ENCODE results near the gene ALPK1.

Gene ALPK1

DNA sequence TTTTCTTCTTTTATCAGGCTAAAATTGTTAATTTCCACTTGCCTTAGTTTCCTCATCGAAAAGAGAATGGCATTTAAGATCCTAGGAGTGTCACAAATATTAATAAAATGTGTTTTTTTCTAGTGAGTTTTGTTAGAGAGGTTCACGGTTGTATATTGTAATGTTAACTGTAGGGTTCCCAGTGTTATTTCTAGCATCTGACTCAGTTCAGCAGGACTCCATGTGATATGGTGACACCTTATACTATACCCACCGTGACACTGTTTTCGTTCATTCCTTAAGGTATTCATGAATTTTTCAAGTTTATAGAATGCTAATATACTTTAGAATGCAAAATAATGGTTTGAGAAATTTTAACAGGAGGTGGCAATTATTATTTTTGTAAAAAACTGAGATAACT, 128.7 kb downstream of the ALPK1 start:
- H2BK12ac ChIP-seq (ENCODE audit: low read length in 2 of 2): no peak overlapping the region
- H3K79me1 ChIP-seq (replicated peaks; ENCODE audit: low read length, poor library complexity, severe bottlenecking): no peaks in the 10 kb centered on the region
- no peak overlapping the region for H3K4ac ChIP-seq (ENCODE audit: low read depth in 1 of 2, low read length in 2 of 2)
- whole genome bisulfite sequencing: 86% methylated on average over 2 of the region's 4 CpGs
- H3K9me3 ChIP-seq (ENCODE audit: control insufficient read depth, low read length): no peaks in the 10 kb centered on the region
- no peak overlapping the region for H2BK5ac ChIP-seq (ENCODE audit: low read depth, low read length, poor library complexity, severe bottlenecking)
- no peak overlapping the region for H3K4me3 ChIP-seq (ENCODE audit: insufficient read depth in 1 of 2, low read depth in 1 of 2, low read length in 2 of 2)
- H2BK15ac ChIP-seq (ENCODE audit: low read depth, poor library complexity, severe bottlenecking): no peak overlapping the region
- no peak overlapping the region for H3K9ac ChIP-seq (ENCODE audit: low read length)
- H2AFZ ChIP-seq (ENCODE audit: low read depth, low read length): no peak overlapping the region
- H4K8ac ChIP-seq (ENCODE audit: low read length): no peak overlapping the region
- no peak overlapping the region for H2BK120ac ChIP-seq (ENCODE audit: low read depth, low read length)
- no peak overlapping the region for H3K18ac ChIP-seq (ENCODE audit: low read depth in 1 of 2, low read length in 2 of 2)
- no peaks in the 10 kb centered on the region for H3K27me3 ChIP-seq (ENCODE audit: control insufficient read depth in 1 of 2, insufficient read depth in 1 of 2, low read length in 2 of 2)
- H3K27ac ChIP-seq (ENCODE audit: low read length, poor library complexity, severe bottlenecking): no peak overlapping the region
- H3K23ac ChIP-seq (ENCODE audit: low read length in 2 of 2): no peak overlapping the region
- no peak overlapping the region for H3K14ac ChIP-seq (ENCODE audit: low read length in 2 of 2)
- peaks cover 3 to 37% of the 10 kb centered on the region in 2 experiments for H3K36me3 ChIP-seq (ENCODE audit: control insufficient read depth in 1 of 2, insufficient read depth in 2 of 2, low read depth in 1 of 2, low read length in 2 of 2)
- no peak overlapping the region for H2AK5ac ChIP-seq (ENCODE audit: low read length, severe bottlenecking)
- H4K91ac ChIP-seq (ENCODE audit: low read length): no peak overlapping the region
- H3K4me2 ChIP-seq (ENCODE audit: low read length, poor library complexity, severe bottlenecking): no peak overlapping the region
- H3K4me1 ChIP-seq (ENCODE audit: control insufficient read depth, insufficient read depth, low read depth, low read length): no peaks in the 10 kb centered on the region
- no peak for DNase-seq

DNA sequence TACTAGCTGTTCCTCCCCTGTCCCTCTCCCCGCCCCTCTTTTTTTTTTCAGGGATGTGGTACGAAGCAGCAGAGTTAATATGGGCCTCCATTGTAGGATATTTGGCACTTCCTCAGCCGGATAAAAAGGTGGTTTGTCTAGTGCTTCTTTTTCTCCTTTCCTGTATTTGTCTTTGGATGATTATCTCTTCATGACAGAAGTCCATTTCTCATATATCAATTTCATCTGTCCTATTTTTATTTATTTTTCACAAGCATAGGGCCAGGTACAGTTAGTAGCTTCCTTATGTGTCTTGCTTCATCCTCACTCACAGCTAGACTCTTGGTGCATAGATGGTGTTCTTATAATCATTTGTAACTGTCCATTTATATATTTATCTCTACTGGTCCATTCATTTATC, 129.2 kb downstream of the ALPK1 start:
- H2BK12ac ChIP-seq (ENCODE audit: low read length in 2 of 2): no peak overlapping the region
- no peak overlapping the region for H4K91ac ChIP-seq (ENCODE audit: low read length)
- H2BK120ac ChIP-seq (ENCODE audit: low read depth, low read length): no peak overlapping the region
- no peak overlapping the region for H3K27ac ChIP-seq (ENCODE audit: low read length, poor library complexity, severe bottlenecking)
- H3K4me3 ChIP-seq (ENCODE audit: insufficient read depth in 1 of 2, low read depth in 1 of 2, low read length in 2 of 2): no peak overlapping the region
- DNase-seq: no peak
- WGBS: no CpG with 5 or more reads among the region's 3 CpGs
- H3K14ac ChIP-seq (ENCODE audit: low read length in 2 of 2): no peak overlapping the region
- H3K27me3 ChIP-seq (ENCODE audit: control insufficient read depth in 1 of 2, insufficient read depth in 1 of 2, low read length in 2 of 2): no peaks in the 10 kb centered on the region
- H3K23ac ChIP-seq (ENCODE audit: low read length in 2 of 2): no peak overlapping the region
- no peaks in the 10 kb centered on the region for H3K9me3 ChIP-seq (ENCODE audit: control insufficient read depth, low read length)
- H2BK15ac ChIP-seq (ENCODE audit: low read depth, poor library complexity, severe bottlenecking): no peak overlapping the region
- no peak overlapping the region for H2AK5ac ChIP-seq (ENCODE audit: low read length, severe bottlenecking)
- H4K8ac ChIP-seq (ENCODE audit: low read length): no peak overlapping the region
- H3K36me3 ChIP-seq (ENCODE audit: control insufficient read depth in 1 of 2, insufficient read depth in 2 of 2, low read depth in 1 of 2, low read length in 2 of 2): peaks cover 3 to 39% of the 10 kb centered on the region in 2 experiments
- no peak overlapping the region for H3K4me2 ChIP-seq (ENCODE audit: low read length, poor library complexity, severe bottlenecking)
- no peak overlapping the region for H3K18ac ChIP-seq (ENCODE audit: low read depth in 1 of 2, low read length in 2 of 2)
- no peaks in the 10 kb centered on the region for H3K79me1 ChIP-seq (replicated peaks; ENCODE audit: low read length, poor library complexity, severe bottlenecking)
- H2AFZ ChIP-seq (ENCODE audit: low read depth, low read length): no peak overlapping the region
- H2BK5ac ChIP-seq (ENCODE audit: low read depth, low read length, poor library complexity, severe bottlenecking): no peak overlapping the region
- H3K4me1 ChIP-seq (ENCODE audit: control insufficient read depth, insufficient read depth, low read depth, low read length): no peaks in the 10 kb centered on the region
- H3K9ac ChIP-seq (ENCODE audit: low read length): no peak overlapping the region
- H3K4ac ChIP-seq (ENCODE audit: low read depth in 1 of 2, low read length in 2 of 2): no peak overlapping the region

DNA sequence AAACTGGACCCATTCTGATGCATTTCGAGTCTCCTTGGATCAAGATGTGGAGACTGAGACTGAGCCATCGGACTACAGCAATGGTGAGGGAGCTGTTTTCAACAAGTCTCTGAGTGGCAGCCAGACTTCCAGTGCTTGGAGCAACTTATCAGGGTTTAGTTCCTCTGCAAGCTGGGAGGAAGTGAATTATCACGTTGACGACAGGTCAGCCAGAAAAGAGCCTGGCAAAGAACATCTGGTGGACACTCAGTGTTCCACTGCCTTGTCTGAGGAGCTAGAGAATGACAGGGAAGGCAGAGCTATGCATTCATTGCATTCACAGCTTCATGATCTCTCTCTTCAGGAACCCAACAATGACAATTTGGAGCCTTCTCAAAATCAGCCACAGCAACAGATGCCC, 134.0 kb downstream of the ALPK1 start:
- Histone ChIP-seq H4K91ac (ENCODE audit: low read length) (no peak overlapping the region), H3K27me3 (ENCODE audit: control insufficient read depth in 1 of 2, insufficient read depth in 1 of 2, low read length in 2 of 2) (no peaks in the 10 kb centered on the region), H3K18ac (ENCODE audit: low read depth in 1 of 2, low read length in 2 of 2) (no peak overlapping the region), H2BK120ac (ENCODE audit: low read depth, low read length) (no peak overlapping the region), H2BK12ac (ENCODE audit: low read length in 2 of 2) (no peak overlapping the region), H2AK5ac (ENCODE audit: low read length, severe bottlenecking) (no peak overlapping the region), H3K9ac (ENCODE audit: low read length) (no peak overlapping the region), H3K4me2 (ENCODE audit: low read length, poor library complexity, severe bottlenecking) (no peak overlapping the region), H3K36me3 (ENCODE audit: control insufficient read depth in 1 of 2, insufficient read depth in 2 of 2, low read depth in 1 of 2, low read length in 2 of 2) (peaks cover 3 to 51% of the 10 kb centered on the region in 2 experiments), H3K4me3 (ENCODE audit: insufficient read depth in 1 of 2, low read depth in 1 of 2, low read length in 2 of 2) (no peak overlapping the region), H3K4ac (ENCODE audit: low read depth in 1 of 2, low read length in 2 of 2) (no peak overlapping the region), H2BK15ac (ENCODE audit: low read depth, poor library complexity, severe bottlenecking) (no peak overlapping the region), H3K14ac (ENCODE audit: low read length in 2 of 2) (no peak overlapping the region), H3K79me1 (replicated peaks; ENCODE audit: low read length, poor library complexity, severe bottlenecking) (no peaks in the 10 kb centered on the region), H3K23ac (ENCODE audit: low read length in 2 of 2) (no peak overlapping the region), H3K9me3 (ENCODE audit: control insufficient read depth, low read length) (no peaks in the 10 kb centered on the region), H3K4me1 (ENCODE audit: control insufficient read depth, insufficient read depth, low read depth, low read length) (no peaks in the 10 kb centered on the region), H2BK5ac (ENCODE audit: low read depth, low read length, poor library complexity, severe bottlenecking) (no peak overlapping the region), H2AFZ (ENCODE audit: low read depth, low read length) (no peak overlapping the region), H3K27ac (ENCODE audit: low read length, poor library complexity, severe bottlenecking) (no peak overlapping the region), H4K8ac (ENCODE audit: low read length) (no peak overlapping the region)
- 44% methylated on average over 4 of the region's 4 CpGs for WGBS
- no peak for DNase-seq

DNA sequence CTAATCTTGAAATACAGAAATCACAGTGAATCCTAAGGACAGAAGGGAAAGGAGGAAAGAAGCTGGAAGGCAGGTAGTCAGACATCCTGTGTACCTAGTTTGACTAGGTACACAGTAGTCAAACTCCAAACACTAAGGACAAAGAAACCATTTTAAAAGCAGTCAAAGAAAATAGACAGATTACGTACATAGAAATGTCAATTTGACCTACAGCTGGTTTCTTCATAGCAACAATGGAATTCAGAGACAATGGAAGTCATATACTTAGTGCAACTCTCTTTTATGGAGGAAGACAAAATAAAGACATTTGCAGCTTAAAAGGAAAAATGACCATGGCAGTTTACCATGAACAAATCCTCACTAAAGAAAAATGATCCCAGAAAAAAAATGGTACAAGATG, 139.8 kb downstream of the ALPK1 start:
- H2AFZ ChIP-seq (ENCODE audit: low read depth, low read length): no peak overlapping the region
- no peak overlapping the region for H2AK5ac ChIP-seq (ENCODE audit: low read length, severe bottlenecking)
- H3K9ac ChIP-seq (ENCODE audit: low read length): no peak overlapping the region
- no CpG with 5 or more reads among the region's 1 CpG for WGBS
- no peak overlapping the region for H3K4me3 ChIP-seq (ENCODE audit: insufficient read depth in 1 of 2, low read depth in 1 of 2, low read length in 2 of 2)
- H3K27ac ChIP-seq (ENCODE audit: low read length, poor library complexity, severe bottlenecking): no peak overlapping the region
- no peaks in the 10 kb centered on the region for H3K4me1 ChIP-seq (ENCODE audit: control insufficient read depth, insufficient read depth, low read depth, low read length)
- no peak overlapping the region for H2BK5ac ChIP-seq (ENCODE audit: low read depth, low read length, poor library complexity, severe bottlenecking)
- no peak overlapping the region for H3K18ac ChIP-seq (ENCODE audit: low read depth in 1 of 2, low read length in 2 of 2)
- peaks cover 0 to 64% of the 10 kb centered on the region in 2 experiments for H3K36me3 ChIP-seq (ENCODE audit: control insufficient read depth in 1 of 2, insufficient read depth in 2 of 2, low read depth in 1 of 2, low read length in 2 of 2)
- H2BK120ac ChIP-seq (ENCODE audit: low read depth, low read length): no peak overlapping the region
- DNase-seq: no peak
- no peak overlapping the region for H4K91ac ChIP-seq (ENCODE audit: low read length)
- H2BK12ac ChIP-seq (ENCODE audit: low read length in 2 of 2): no peak overlapping the region
- H3K4ac ChIP-seq (ENCODE audit: low read depth in 1 of 2, low read length in 2 of 2): no peak overlapping the region
- H3K14ac ChIP-seq (ENCODE audit: low read length in 2 of 2): no peak overlapping the region
- no peaks in the 10 kb centered on the region for H3K79me1 ChIP-seq (replicated peaks; ENCODE audit: low read length, poor library complexity, severe bottlenecking)
- no peak overlapping the region for H3K23ac ChIP-seq (ENCODE audit: low read length in 2 of 2)
- H3K4me2 ChIP-seq (ENCODE audit: low read length, poor library complexity, severe bottlenecking): no peak overlapping the region
- no peaks in the 10 kb centered on the region for H3K27me3 ChIP-seq (ENCODE audit: control insufficient read depth in 1 of 2, insufficient read depth in 1 of 2, low read length in 2 of 2)
- no peak overlapping the region for H2BK15ac ChIP-seq (ENCODE audit: low read depth, poor library complexity, severe bottlenecking)
- H3K9me3 ChIP-seq (ENCODE audit: control insufficient read depth, low read length): no peaks in the 10 kb centered on the region
- H4K8ac ChIP-seq (ENCODE audit: low read length): no peak overlapping the region
